OCI-LY1 (cell line): ENCODE results near the gene CPT1C.

Source experiments
- CTCF ChIP-seq: fragments of 200-600 bp; sonication (generic), shearing (Covaris generic); IDR thresholded peaks from 2 replicates; pipeline ENCODE4 v1.5.1; 2017; ENCODE audit warnings: mild to moderate bottlenecking, antibody characterized with exemption, low read length, moderate library complexity, mixed read lengths
- EZH2 ChIP-seq: fragments of 200-600 bp; sonication (generic), shearing (Covaris generic); IDR thresholded peaks from 2 replicates; pipeline ENCODE4 v1.8.0; 2017; ENCODE audit warnings: borderline replicate concordance, mixed run types, mild to moderate bottlenecking, antibody characterized with exemption, low read length, moderate library complexity, mixed read lengths

- TF ChIP-seq CTCF (no peak), EZH2 (no peak)
Observed at GRCh38 chr19:49669516-49669915, 21.4 kb upstream of the CPT1C start.
